ENCODE results near the gene BABAM2.

DNA sequence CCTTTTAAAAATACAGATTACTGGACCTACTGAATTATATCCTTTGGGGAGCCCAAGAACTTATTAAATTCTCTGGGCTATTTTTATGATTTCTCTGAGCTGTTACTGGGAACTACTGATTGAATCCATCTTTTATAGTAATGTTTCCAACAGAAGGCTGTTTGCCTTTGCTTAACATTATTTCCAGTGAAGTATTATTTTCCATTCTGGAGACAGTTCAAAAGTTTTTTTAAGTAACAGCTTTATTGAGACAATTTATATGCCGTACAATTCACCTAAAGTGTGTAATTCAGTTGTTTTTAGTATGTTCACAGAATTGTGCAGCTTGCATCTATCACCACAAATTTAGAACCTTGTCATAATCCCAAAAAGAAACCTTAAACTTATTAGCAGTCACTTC, 100.6 kb downstream of the BABAM2 start:
- TF ChIP-seq, protein P1, sequence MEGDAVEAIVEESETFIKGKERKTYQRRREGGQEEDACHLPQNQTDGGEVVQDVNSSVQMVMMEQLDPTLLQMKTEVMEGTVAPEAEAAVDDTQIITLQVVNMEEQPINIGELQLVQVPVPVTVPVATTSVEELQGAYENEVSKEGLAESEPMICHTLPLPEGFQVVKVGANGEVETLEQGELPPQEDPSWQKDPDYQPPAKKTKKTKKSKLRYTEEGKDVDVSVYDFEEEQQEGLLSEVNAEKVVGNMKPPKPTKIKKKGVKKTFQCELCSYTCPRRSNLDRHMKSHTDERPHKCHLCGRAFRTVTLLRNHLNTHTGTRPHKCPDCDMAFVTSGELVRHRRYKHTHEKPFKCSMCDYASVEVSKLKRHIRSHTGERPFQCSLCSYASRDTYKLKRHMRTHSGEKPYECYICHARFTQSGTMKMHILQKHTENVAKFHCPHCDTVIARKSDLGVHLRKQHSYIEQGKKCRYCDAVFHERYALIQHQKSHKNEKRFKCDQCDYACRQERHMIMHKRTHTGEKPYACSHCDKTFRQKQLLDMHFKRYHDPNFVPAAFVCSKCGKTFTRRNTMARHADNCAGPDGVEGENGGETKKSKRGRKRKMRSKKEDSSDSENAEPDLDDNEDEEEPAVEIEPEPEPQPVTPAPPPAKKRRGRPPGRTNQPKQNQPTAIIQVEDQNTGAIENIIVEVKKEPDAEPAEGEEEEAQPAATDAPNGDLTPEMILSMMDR (IDR thresholded peaks at IDR 0.05), result no peak
- no peak for TF ChIP-seq EZH2 (IDR thresholded peaks at IDR 0.05)

All from neural progenitor cell (in vitro differentiated cells).